ENCODE results near the gene GAS2L1. TPM values are rescaled to one million over a fixed set of nuclear protein-coding genes. Genes with fewer than 3 reads are reported as not detected.

GAS2L1 gene
- total RNA-seq, 1 donor = 11.6 TPM

- Histone ChIP-seq H3K27me3 (ENCODE audit: insufficient read depth, low read length) (peaks cover 34% of the 10 kb centered on the region), H3K27ac (ENCODE audit: low read depth, low read length) (peak overlapping the region; percentile 77), H2AFZ (ENCODE audit: low read length) (peak overlapping the region; percentile 85), H4K20me1 (ENCODE audit: insufficient read depth, low read length) (peaks cover 18% of the 10 kb centered on the region), H3K9me3 (ENCODE audit: low read depth, low read length) (no peaks in the 10 kb centered on the region), H3K79me2 (ENCODE audit: insufficient read depth, low read length) (peaks cover 32% of the 10 kb centered on the region), H3K4me2 (ENCODE audit: insufficient read depth, low read length) (peak overlapping the region; percentile 78), H3K36me3 (ENCODE audit: insufficient read depth, low read length) (no peaks in the 10 kb centered on the region), H3K4me3 (ENCODE audit: insufficient read depth, low read length) (peak overlapping the region; percentile 61), H3K4me1 (ENCODE audit: insufficient read depth, low read length) (peaks cover 37% of the 10 kb centered on the region)
- DNase-seq (ENCODE audit: insufficient read length, low spot score, missing footprints) = peak; percentile 96
- TF ChIP-seq CTCF (IDR thresholded peaks at IDR 0.05; ENCODE audit: extremely low read depth, low read depth, low read length) = no peak
Observed at GRCh38 chr22:29311464-29312217, 5.2 kb downstream of the GAS2L1 start.

- peaks cover 33% of the 10 kb centered on the region for H3K4me1 ChIP-seq (ENCODE audit: insufficient read depth, low read length)
- H3K4me2 ChIP-seq (ENCODE audit: insufficient read depth, low read length) = no peak overlapping the region
- H3K27me3 ChIP-seq (ENCODE audit: insufficient read depth, low read length) = peaks cover 41% of the 10 kb centered on the region
- H3K36me3 ChIP-seq (ENCODE audit: insufficient read depth, low read length) = no peaks in the 10 kb centered on the region
- H3K27ac ChIP-seq (ENCODE audit: low read depth, low read length) = no peak overlapping the region
- H3K4me3 ChIP-seq (ENCODE audit: insufficient read depth, low read length) = no peak overlapping the region
- TF ChIP-seq CTCF (IDR thresholded peaks at IDR 0.05; ENCODE audit: extremely low read depth, low read depth, low read length) = no peak
- H3K79me2 ChIP-seq (ENCODE audit: insufficient read depth, low read length) = peaks cover 28% of the 10 kb centered on the region
- no peaks in the 10 kb centered on the region for H3K9me3 ChIP-seq (ENCODE audit: low read depth, low read length)
- peak; percentile 84 for DNase-seq (ENCODE audit: insufficient read length, low spot score, missing footprints)
- H4K20me1 ChIP-seq (ENCODE audit: insufficient read depth, low read length) = peaks cover 18% of the 10 kb centered on the region
- no peak overlapping the region for H2AFZ ChIP-seq (ENCODE audit: low read length)
Observed at GRCh38 chr22:29312218-29313125, 6.0 kb downstream of the GAS2L1 start.

GRCh38 chr22:29313126-29313575 lies 6.7 kb downstream of the GAS2L1 start:
- peak; percentile 64 for TF ChIP-seq CTCF (IDR thresholded peaks at IDR 0.05; ENCODE audit: extremely low read depth, low read depth, low read length)
- Histone ChIP-seq H3K4me3 (ENCODE audit: insufficient read depth, low read length) (no peak overlapping the region), H2AFZ (ENCODE audit: low read length) (no peak overlapping the region), H3K36me3 (ENCODE audit: insufficient read depth, low read length) (no peaks in the 10 kb centered on the region), H3K4me1 (ENCODE audit: insufficient read depth, low read length) (peaks cover 28% of the 10 kb centered on the region), H4K20me1 (ENCODE audit: insufficient read depth, low read length) (peaks cover 18% of the 10 kb centered on the region), H3K9me3 (ENCODE audit: low read depth, low read length) (no peaks in the 10 kb centered on the region), H3K79me2 (ENCODE audit: insufficient read depth, low read length) (peaks cover 22% of the 10 kb centered on the region), H3K4me2 (ENCODE audit: insufficient read depth, low read length) (no peak overlapping the region), H3K27ac (ENCODE audit: low read depth, low read length) (no peak overlapping the region), H3K27me3 (ENCODE audit: insufficient read depth, low read length) (peaks cover 41% of the 10 kb centered on the region)
- peak; percentile 93 for DNase-seq (ENCODE audit: insufficient read length, low spot score, missing footprints)
